MM.1S (cell line): ENCODE results near the gene CHST15.

Source experiments
- CTCF ChIP-seq: fragments of 300-600 bp; sonication (generic); IDR thresholded peaks from 2 replicates; pipeline ENCODE4 v1.5.1; 2016; ENCODE audit warnings: antibody characterized with exemption, low read length, mixed read lengths
- EZH2 ChIP-seq: fragments of 300-600 bp; sonication (generic); optimal IDR thresholded peaks from 2 replicates; pipeline ENCODE3; 2017; ENCODE audit warnings: low read depth, mild to moderate bottlenecking, antibody characterized with exemption, low read length, mixed read lengths

- no peak for TF ChIP-seq CTCF
- TF ChIP-seq EZH2 = no peak
Measured at GRCh38 chr10:124049484-124049883, 43.9 kb downstream of the CHST15 start.
